Spleen (tissue), 11 donors: Measurements from ENCODE around the gene PIMREG. TPM values are rescaled to one million over a fixed set of nuclear protein-coding genes. Genes with fewer than 3 reads are reported as not detected.

Experiments
- DNase-seq: peaks from one replicate; pipeline ENCODE4 v3.0.0-alpha.2; 2020
- H3K27ac ChIP-seq, 8 donors: fragments of 200-600 bp; sonication (generic) in 7 of 8; 1 replicate in 4 of 8; 2 replicates in 4 of 8; pipeline versions ENCODE4 v1.5.0 to v1.8.0; 2016 to 2021; ENCODE audit warnings: inconsistent platforms in 4 of 8, mild to moderate bottlenecking in 4 of 8, moderate library complexity in 1 of 8
- H3K27me3 ChIP-seq, 7 donors: fragments of 200-600 bp; sonication (generic) in 6 of 7; replicated peaks in 1 of 7; 1 replicate in 4 of 7; 2 replicates in 3 of 7; pipeline versions ENCODE4 v1.5.0 to v1.8.0; 2016 to 2021; ENCODE audit warnings: inconsistent platforms in 3 of 7, mild to moderate bottlenecking in 1 of 7
- H3K36me3 ChIP-seq, 6 donors: fragments of 200-600 bp; sonication (generic) in 5 of 6; 1 replicate in 4 of 6; 2 replicates in 2 of 6; pipeline versions ENCODE4 v1.5.0 to v1.8.0; 2016 to 2021; ENCODE audit warnings: inconsistent platforms in 2 of 6
- H3K4me1 ChIP-seq, 6 donors: fragments of 200-600 bp; sonication (generic) in 5 of 6; 1 replicate in 3 of 6; 2 replicates in 3 of 6; pipeline versions ENCODE4 v1.5.0 to v1.8.0; 2016 to 2021; ENCODE audit warnings: inconsistent platforms in 3 of 6
- H3K4me3 ChIP-seq, 8 donors: fragments of 200-600 bp; sonication (generic) in 7 of 8; 1 replicate in 4 of 8; 2 replicates in 4 of 8; pipeline versions ENCODE4 v1.5.0 to v1.8.0; 2016 to 2021; ENCODE audit warnings: inconsistent platforms in 4 of 8, mild to moderate bottlenecking in 4 of 8, moderate library complexity in 2 of 8
- H3K9me3 ChIP-seq, 8 donors: fragments of 200-600 bp; sonication (generic) in 7 of 8; 1 replicate in 4 of 8; 2 replicates in 4 of 8; pipeline versions ENCODE4 v1.5.0 to v1.8.0; 2016 to 2021; ENCODE audit warnings: inconsistent platforms in 4 of 8
- POLR2A ChIP-seq, 3 donors: fragments of 450-650 bp; IDR thresholded peaks; one replicate each; pipeline ENCODE4 v1.5.1; 2017; ENCODE audit warnings: antibody characterized with exemption in 3 of 3, mild to moderate bottlenecking in 1 of 3
- POLR2AphosphoS5 ChIP-seq, 3 donors: sonication (generic); formaldehyde crosslinking; IDR thresholded peaks; one replicate each; pipeline ENCODE4 v1.5.1; 2017; ENCODE audit warnings: antibody characterized with exemption in 3 of 3
- WGBS, 5 donors: extraction: QIAGEN DNeasy Blood & Tissue Kit in 3 of 5; methylation state at CpG; one replicate each; pipeline versions ENCODE4 v1.1.5 to v1.1.7; 2013 to 2018; 5-methylcytosine and 5-hydroxymethylcytosine counted together
- intact Hi-C: fragments of 100-400 bp; cut with DNase I; formaldehyde crosslinking; loops from one replicate; pipeline ENCODE4 v1.15.0; 2023; ENCODE audit warnings: low total_unique reads
- polyA plus RNA-seq, 3 donors: library from polyadenylated mRNA; stranded (reverse); fragments of 200-250 nt; gene quantifications; one replicate each; pipeline ENCODE4 v1.2.1, GENCODE V29; 2013
- total RNA-seq, 7 donors: library from RNA; depleted of rRNA in 3 of 7; stranded (reverse); fragments of >200 nt in 3 of 7; fragmentation: NEBNext Ultra II Directional in 4 of 7; extraction: Animal tissue kit (Norgen Biotek cat#: 25700) in 4 of 7; gene quantifications; one replicate each; pipeline versions ENCODE4 v1.1.0 to v1.2.1, GENCODE V29; 2016 to 2021
- TF ChIP-seq, protein P1 (sequence below), 11 experiments: fragments of 200-600 bp in 7 of 11; fragments of 450-650 bp in 4 of 11; sonication (generic) in 4 of 11; IDR thresholded peaks in 8 of 11; conservative IDR thresholded peaks in 3 of 11; 1 replicate in 7 of 11; 2 replicates in 4 of 11; pipeline versions ENCODE4 v1.4.0 to v1.8.0; 2016 to 2021; ENCODE audit warnings: antibody characterized with exemption in 11 of 11, inconsistent platforms in 4 of 11, mild to moderate bottlenecking in 1 of 11
- donor health status: healthy with polysubstance abuse.
- donor health status: DM: no; HTN: no; CAD: no; lungs with moderate emphysema.
- donor health status: DM: no; HTN: no; CAD: no.
- donor health status: Bipolar disorder and iron deficiency.
- donor health status: healthy.
- donor health status: DM: no; HTN: no; CAD: no.
- donor health status: DM: yes; HTN: yes; CAD: no.

Gene PIMREG
- total and polyA plus RNA-seq, 10 donors: 1.3 to 11.6 (median 3.8) TPM

DNA sequence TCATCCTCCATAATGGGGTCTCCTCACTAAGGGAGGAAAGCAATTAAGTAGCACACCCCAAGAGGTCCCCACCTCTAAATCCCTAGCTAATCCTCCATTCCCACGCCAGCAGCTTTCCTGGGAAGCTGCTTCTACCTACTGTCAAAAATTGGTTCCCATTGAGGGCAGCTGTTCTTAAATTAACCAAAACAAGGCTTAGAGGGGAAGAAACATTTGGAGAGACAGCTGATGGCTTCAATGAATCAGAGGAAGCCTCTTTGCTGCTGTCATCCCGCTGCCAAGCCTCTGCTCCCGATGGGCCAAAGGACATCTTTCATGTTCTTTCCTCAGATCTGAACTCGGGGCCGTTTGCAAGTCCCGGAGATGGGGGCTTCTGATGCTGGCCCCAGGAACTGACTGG lies 36.0 kb upstream of the PIMREG start:
- no peak for DNase-seq
- 69 to 83% (median 75%) methylated on average over 6 of the region's 6 CpGs for WGBS, 5 donors

DNA sequence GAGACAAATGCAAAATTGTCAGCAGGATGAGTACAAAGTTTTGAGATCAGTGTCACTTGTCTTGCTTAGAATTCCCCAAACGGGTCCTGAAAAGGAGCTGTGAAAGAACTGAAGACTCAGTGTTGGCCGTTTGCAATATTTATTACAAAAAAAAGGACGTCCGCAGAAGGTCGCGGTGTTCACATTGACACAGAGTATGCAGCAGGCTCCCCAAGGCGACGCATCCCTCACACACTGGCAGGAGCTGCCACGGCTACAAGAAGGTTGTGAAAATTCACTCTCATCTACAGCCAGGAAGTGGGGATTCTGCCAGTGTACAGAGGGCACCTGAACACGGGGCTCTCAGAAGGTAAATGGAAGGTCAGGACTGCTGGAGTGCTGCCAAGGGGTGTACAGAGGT lies 35.5 kb upstream of the PIMREG start:
- Histone ChIP-seq H3K4me3 (no peak overlapping the region), H3K4me1 (no peaks in the 10 kb centered on the region), H3K36me3 (no peaks in the 10 kb centered on the region), H3K27me3 (peaks cover 0 to 53% (median 0%) of the 10 kb centered on the region in 7 donors), H3K9me3 (no peaks in the 10 kb centered on the region), H3K27ac (no peak overlapping the region)
- 60 to 74% (median 67%) methylated on average over 10 of the region's 10 CpGs for WGBS, 5 donors
- TF ChIP-seq POLR2A (IDR thresholded peaks at IDR 0.05): no peak
- TF ChIP-seq, protein P1, sequence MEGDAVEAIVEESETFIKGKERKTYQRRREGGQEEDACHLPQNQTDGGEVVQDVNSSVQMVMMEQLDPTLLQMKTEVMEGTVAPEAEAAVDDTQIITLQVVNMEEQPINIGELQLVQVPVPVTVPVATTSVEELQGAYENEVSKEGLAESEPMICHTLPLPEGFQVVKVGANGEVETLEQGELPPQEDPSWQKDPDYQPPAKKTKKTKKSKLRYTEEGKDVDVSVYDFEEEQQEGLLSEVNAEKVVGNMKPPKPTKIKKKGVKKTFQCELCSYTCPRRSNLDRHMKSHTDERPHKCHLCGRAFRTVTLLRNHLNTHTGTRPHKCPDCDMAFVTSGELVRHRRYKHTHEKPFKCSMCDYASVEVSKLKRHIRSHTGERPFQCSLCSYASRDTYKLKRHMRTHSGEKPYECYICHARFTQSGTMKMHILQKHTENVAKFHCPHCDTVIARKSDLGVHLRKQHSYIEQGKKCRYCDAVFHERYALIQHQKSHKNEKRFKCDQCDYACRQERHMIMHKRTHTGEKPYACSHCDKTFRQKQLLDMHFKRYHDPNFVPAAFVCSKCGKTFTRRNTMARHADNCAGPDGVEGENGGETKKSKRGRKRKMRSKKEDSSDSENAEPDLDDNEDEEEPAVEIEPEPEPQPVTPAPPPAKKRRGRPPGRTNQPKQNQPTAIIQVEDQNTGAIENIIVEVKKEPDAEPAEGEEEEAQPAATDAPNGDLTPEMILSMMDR (IDR thresholded peaks at IDR 0.05 in 8 of 11, conservative IDR thresholded peaks at IDR 0.05 in 3 of 11): no peak
- TF ChIP-seq POLR2AphosphoS5 (IDR thresholded peaks at IDR 0.05): no peak
- DNase-seq: no peak
- intact Hi-C loops: no loop called here

More for the DNA sequence above, 36.0 kb upstream of the PIMREG start:
- Histone ChIP-seq H3K27ac (no peak overlapping the region), H3K4me3 (no peak overlapping the region), H3K27me3 (peaks cover 0 to 50% (median 0%) of the 10 kb centered on the region in 7 donors), H3K9me3 (no peaks in the 10 kb centered on the region), H3K4me1 (no peaks in the 10 kb centered on the region), H3K36me3 (no peaks in the 10 kb centered on the region)
- intact Hi-C loops: no loop called here
- TF ChIP-seq POLR2A (IDR thresholded peaks at IDR 0.05) (no peak), POLR2AphosphoS5 (IDR thresholded peaks at IDR 0.05) (no peak)
- TF ChIP-seq, protein P1 (IDR thresholded peaks at IDR 0.05 in 8 of 11, conservative IDR thresholded peaks at IDR 0.05 in 3 of 11): no peak

DNA sequence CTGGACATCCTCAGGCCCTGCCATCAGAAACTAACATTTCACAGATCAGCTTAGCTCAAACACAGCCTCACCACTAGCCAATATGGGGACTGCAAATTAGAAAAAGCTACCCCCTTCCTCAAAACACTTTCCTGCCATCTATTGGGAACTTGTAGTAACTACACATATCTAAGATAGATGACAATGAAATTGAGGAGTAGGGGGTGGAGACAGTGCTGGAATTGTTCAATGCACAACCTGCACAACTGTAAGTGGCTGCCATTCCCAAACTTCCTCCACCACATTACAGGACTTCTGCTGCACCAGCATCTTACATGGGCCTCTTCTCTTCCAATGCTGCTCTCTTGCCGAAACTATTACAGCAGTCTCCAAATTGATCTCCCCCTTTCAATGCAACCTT lies 31.2 kb upstream of the PIMREG start:
- no peaks in the 10 kb centered on the region for H3K9me3 ChIP-seq
- peaks cover 0 to 17% (median 0%) of the 10 kb centered on the region in 7 donors for H3K27me3 ChIP-seq
- WGBS, 5 donors: 88 to 100% (median 89%) methylated on average over 1 of the region's 1 CpG
- H3K36me3 ChIP-seq: no peaks in the 10 kb centered on the region
- no peak for DNase-seq
- H3K4me3 ChIP-seq: no peak overlapping the region
- TF ChIP-seq POLR2A (IDR thresholded peaks at IDR 0.05) (no peak), POLR2AphosphoS5 (IDR thresholded peaks at IDR 0.05) (no peak)
- TF ChIP-seq, protein P1 (IDR thresholded peaks at IDR 0.05 in 8 of 11, conservative IDR thresholded peaks at IDR 0.05 in 3 of 11): peak in 7 of 11 experiments; percentile 26 to 46 (median 41)
- no peaks in the 10 kb centered on the region for H3K4me1 ChIP-seq
- intact Hi-C loops: no loop called here
- no peak overlapping the region for H3K27ac ChIP-seq

DNA sequence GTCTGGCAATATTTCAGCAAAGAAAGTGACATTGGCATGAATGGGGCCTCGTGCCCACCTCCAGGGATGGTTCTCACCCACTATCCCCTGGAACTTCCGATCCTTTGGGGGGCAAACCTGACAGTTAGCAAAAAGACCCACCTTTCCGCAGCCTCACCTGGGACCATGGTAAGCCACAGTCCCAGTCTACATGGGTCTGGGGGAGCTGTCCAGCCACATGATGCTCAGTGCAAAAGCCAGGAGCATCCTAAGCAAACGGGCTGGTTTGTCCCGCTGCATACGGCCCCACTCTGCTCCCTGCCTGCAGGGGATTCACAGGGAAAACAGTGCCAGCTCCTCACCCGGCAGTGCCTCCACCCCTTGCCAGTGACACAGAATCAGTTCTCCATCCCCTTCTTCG lies 28.6 kb upstream of the PIMREG start:
- H3K27me3 ChIP-seq: peaks cover 0 to 15% (median 0%) of the 10 kb centered on the region in 7 donors
- no peaks in the 10 kb centered on the region for H3K4me1 ChIP-seq
- H3K9me3 ChIP-seq: no peaks in the 10 kb centered on the region
- DNase-seq: no peak
- WGBS, 5 donors: 78 to 90% (median 80%) methylated on average over 8 of the region's 8 CpGs
- TF ChIP-seq POLR2A (IDR thresholded peaks at IDR 0.05): no peak
- TF ChIP-seq, protein P1 (IDR thresholded peaks at IDR 0.05 in 8 of 11, conservative IDR thresholded peaks at IDR 0.05 in 3 of 11): no peak
- no peak for TF ChIP-seq POLR2AphosphoS5 (IDR thresholded peaks at IDR 0.05)
- H3K27ac ChIP-seq: no peak overlapping the region
- intact Hi-C loops: no loop called here
- H3K36me3 ChIP-seq: no peaks in the 10 kb centered on the region
- no peak overlapping the region for H3K4me3 ChIP-seq
